Naive thymus-derived CD8-positive, alpha-beta T cell (primary cell): Measurements from ENCODE around the gene FLNC. TPM values are rescaled to one million over a fixed set of nuclear protein-coding genes. Genes with fewer than 3 reads are reported as not detected.

ENCODE experiments used
- ATAC-seq, 2 donors: fragments of 150-1000 bp; cut with Tn5 transposase in 1 of 2; sonication (Bioruptor Pico), chemical (Tn5 transposase) in 1 of 2; 1 replicate in 1 of 2; 2 replicates in 1 of 2; pipeline ENCODE4 v1.10.0; 2021; ENCODE audit warnings: mild to moderate bottlenecking in 2 of 2, moderate library complexity in 2 of 2
- POLR2A ChIA-PET: fragments of 350-600 bp; sonication (Branson Sonifier 250); formaldehyde crosslinking; loops from one replicate; lab custom pipeline; 2021; ENCODE audit warnings: antibody characterized with exemption; lab: Charles Lee
- DNase-seq, 10 donors: peaks; one replicate each; pipeline versions ENCODE4 v3.0.0 to v3.0.0-alpha.2; 2020 to 2022
- H3K27ac Mint-ChIP-seq, 10 donors: one replicate each; pipeline ENCODE4 v1.8.0; 2020 to 2022; ENCODE audit warnings: mild to moderate bottlenecking in 10 of 10, mixed read lengths in 10 of 10, moderate library complexity in 4 of 10, inconsistent platforms in 1 of 10
- H3K27me3 Mint-ChIP-seq, 5 donors: one replicate each; pipeline ENCODE4 v1.8.0; 2021 to 2022; ENCODE audit warnings: mixed read lengths in 5 of 5
- H3K36me3 Mint-ChIP-seq, 3 donors: one replicate each; pipeline ENCODE4 v1.8.0; 2020 to 2022; ENCODE audit warnings: mixed read lengths in 3 of 3, mild to moderate bottlenecking in 2 of 3, inconsistent platforms in 1 of 3
- H3K4me1 Mint-ChIP-seq, 4 donors: one replicate each; pipeline ENCODE4 v1.8.0; 2021 to 2022; ENCODE audit warnings: mixed read lengths in 4 of 4
- H3K4me3 Mint-ChIP-seq, 10 donors: one replicate each; pipeline ENCODE4 v1.8.0; 2020 to 2022; ENCODE audit warnings: mild to moderate bottlenecking in 10 of 10, mixed read lengths in 10 of 10, moderate library complexity in 6 of 10, inconsistent platforms in 1 of 10
- H3K9me3 Mint-ChIP-seq, 9 donors: one replicate each; pipeline ENCODE4 v1.8.0; 2020 to 2022; ENCODE audit warnings: mixed read lengths in 9 of 9, mild to moderate bottlenecking in 3 of 9, inconsistent platforms in 1 of 9, moderate library complexity in 1 of 9
- polyA plus RNA-seq, 3 donors: library from polyadenylated mRNA; unstranded; fragments of 300-500 nt; fragmentation: Illumina TruSeq; gene quantifications; one replicate each; pipeline ENCODE4 v1.2.3, GENCODE V29; 2021
- total RNA-seq, 8 experiments: library from RNA in 2 of 8; stranded (reverse) in 2 of 8; gene quantifications; one replicate each; pipeline ENCODE4 v1.2.3 and lab custom pipeline; 2021 to 2026

The FLNC gene
- total and polyA plus RNA-seq, 5 experiments from 2014 or later = 0.01 TPM; not detected in 4

DNA sequence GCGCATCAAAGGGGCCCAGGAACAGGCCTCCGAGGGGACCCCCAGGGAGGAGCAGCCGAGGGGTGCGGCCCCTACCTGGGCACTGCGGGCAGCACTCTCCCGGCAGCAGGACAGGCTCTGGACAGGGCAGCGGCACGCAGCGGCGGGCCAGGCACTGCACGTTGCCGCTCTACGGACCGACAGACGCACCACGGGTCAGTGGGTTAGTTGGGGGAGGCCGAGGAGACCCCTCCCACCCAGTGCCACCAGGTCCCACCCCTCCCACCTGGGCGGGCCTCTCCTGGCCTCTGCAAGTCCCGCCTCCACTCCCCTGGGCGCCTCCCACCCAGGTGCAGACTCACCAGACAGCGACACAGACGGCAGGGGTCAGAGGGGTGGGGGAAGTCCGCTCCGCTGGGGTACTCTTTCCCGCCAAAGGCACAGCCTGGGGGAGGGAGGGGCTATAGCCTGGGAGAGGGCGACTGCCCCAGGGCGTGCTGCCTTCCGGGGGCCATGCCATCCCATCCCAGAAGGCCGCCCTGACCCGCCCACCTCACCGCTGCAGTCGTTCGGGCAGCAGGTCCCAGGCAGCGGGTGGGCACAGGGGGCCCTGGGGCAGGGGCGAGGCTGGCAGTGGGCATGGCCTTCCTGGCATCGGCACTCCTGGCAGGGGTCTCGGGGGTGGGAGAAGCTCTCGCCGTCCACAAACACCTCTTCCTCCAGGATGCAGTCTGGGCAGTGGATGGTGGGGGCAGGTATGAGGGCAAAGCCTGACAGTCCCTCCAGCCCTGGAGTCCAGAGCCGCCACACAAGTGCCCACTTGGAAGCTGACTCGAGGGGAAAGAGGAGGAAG is 61.1 kb downstream of the FLNC start:
- Mint-ChIP-seq H3K27ac (no peak overlapping the region), H3K4me3 (peak overlapping the region in 5 of 10 donors; percentile 13 to 37 (median 26)), H3K27me3 (peaks cover 0 to 20% (median 6%) of the 10 kb centered on the region in 5 donors), H3K4me1 (peaks cover 0 to 8% (median 2%) of the 10 kb centered on the region in 4 donors), H3K9me3 (peaks cover 0 to 2% (median 0%) of the 10 kb centered on the region in 9 donors), H3K36me3 (no peaks in the 10 kb centered on the region)
- ATAC-seq (peak; percentile 52 to 67), DNase-seq (peak in 1 of 10 donors; percentile 63)
- POLR2A ChIA-PET = no interaction called here

DNA sequence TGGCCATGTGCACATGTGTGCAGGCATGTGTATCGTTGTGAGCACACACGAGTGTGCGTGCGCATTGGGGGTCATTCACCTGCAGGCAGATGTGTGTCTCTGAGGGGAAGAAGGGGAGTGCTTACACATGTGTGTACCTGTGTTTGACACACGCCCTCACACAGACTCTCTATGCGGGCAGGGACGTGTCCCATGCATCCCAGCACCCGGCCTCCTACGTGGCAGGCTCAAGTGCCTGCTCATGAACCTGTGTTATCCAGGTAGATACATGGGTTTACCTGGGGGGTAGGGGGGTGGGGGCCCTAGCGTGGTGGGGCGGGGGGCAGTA is 61.7 kb downstream of the FLNC start:
- Mint-ChIP-seq H3K9me3 (peaks cover 0 to 2% (median 0%) of the 10 kb centered on the region in 9 donors), H3K27ac (no peak overlapping the region), H3K4me3 (peak overlapping the region in 5 of 10 donors; percentile 13 to 37 (median 26)), H3K27me3 (peaks cover 0 to 18% (median 8%) of the 10 kb centered on the region in 5 donors), H3K36me3 (no peaks in the 10 kb centered on the region), H3K4me1 (peaks cover 0 to 8% (median 2%) of the 10 kb centered on the region in 4 donors)
- ATAC-seq (no peak), DNase-seq (peak in 1 of 10 donors; percentile 38)
- POLR2A ChIA-PET = no interaction called here

DNA sequence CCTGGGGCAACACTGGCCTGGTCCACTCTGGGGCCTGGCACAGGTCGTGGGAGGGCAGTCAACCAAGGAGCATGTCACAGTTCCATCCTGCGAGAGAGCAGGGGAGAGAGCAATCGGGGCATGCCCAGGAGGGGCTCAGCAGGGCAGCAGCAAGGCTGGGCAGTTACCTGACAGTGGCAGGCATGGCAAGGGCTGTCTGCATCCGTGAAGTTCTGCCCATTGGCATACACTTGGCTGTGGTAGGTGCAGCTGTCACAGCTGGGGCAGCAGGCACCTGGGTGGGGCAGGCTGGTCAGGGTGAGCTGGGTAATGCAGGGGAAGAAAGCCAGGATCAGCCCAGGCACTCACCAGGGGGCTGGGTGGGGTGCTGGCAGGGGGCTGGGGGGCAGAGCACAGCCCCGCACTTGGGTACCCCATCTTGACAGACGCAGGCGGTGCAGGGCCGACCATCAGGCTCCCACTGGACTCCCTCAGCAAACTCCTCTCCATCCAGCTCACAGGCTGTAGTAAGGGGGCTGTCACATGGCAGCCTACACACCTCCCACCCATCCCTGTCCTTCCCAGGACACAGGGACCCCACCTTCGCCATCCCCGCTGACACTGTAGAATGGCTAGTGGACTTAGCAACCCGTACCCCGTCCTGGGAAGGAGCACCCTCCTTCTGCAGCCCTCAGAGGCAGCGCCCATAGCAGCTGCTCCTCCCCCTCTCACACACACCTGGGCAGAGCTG is 62.5 kb downstream of the FLNC start:
- Mint-ChIP-seq H3K9me3 (peaks cover 0 to 2% (median 0%) of the 10 kb centered on the region in 9 donors), H3K4me3 (no peak overlapping the region), H3K4me1 (peaks cover 0 to 8% (median 2%) of the 10 kb centered on the region in 4 donors), H3K27me3 (peaks cover 0 to 18% (median 9%) of the 10 kb centered on the region in 5 donors), H3K36me3 (no peaks in the 10 kb centered on the region), H3K27ac (no peak overlapping the region)
- DNase-seq (peak in 1 of 10 donors; percentile 59), ATAC-seq (no peak)
- POLR2A ChIA-PET = no interaction called here

DNA sequence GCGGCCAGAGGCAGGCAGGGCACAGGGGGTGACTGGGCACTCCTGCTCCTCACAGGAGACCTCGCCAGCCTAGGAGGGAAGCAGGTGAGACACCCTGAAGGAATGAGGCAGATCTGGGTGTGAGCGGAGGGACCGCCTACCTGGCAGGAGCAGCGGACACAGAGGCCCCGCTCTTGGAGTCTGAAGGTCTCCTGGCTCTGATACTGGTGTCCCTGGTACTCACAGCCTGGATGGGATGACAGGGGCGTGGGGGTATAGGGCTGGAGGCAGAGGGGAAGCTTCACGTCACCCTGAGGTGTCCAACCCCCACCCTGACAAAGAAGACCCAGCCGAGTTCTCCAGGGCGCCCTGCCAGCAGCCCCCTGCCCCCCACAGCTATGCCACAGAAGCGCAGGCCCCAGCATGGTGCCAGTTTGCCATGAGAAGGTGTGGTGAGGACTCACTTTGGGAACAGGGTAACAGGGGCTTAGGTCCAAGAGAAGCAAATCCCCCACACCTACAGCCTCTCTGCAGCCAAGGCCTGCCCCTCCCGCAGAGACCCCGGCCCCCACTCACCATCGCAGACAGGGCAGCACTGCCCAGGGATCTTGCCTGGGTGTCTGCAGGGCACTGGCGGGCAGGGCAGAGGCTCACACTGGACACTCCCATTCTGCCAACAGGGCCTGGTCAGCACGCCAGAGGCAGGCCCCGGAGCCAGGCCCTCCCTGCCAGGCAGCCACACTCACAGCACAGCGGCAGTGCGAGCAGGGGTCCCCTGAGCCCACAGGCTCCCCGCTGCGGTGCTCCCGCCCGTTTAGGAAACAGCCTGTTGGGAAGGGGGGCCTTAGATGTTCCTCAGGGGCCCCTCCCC is 63.3 kb downstream of the FLNC start:
- Mint-ChIP-seq H3K27ac (no peak overlapping the region), H3K36me3 (peaks cover 0 to 2% (median 0%) of the 10 kb centered on the region in 3 donors), H3K4me1 (peaks cover 0 to 8% (median 2%) of the 10 kb centered on the region in 4 donors), H3K27me3 (peaks cover 0 to 18% (median 10%) of the 10 kb centered on the region in 5 donors), H3K9me3 (peaks cover 0 to 3% (median 1%) of the 10 kb centered on the region in 9 donors), H3K4me3 (no peak overlapping the region)
- POLR2A ChIA-PET = no interaction called here
- DNase-seq = peak in 1 of 10 donors; percentile 42
- ATAC-seq = no peak

DNA sequence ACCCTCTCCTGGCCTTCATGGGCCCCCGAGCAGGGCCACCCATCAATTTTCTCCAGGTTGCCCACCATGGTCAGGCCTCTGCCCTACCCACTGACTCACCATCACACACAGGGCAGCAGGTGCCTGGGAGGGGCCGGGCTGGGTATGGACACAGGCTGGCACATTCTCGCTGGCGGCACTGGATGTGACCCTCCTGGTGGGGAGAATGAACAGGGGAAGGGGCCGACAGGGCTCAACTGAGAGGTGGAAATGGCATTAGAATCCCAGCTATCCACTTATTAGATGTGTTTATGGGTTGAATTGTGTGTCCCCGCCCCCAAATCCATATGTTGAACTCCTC is 63.9 kb downstream of the FLNC start:
- peaks cover 0 to 8% (median 2%) of the 10 kb centered on the region in 4 donors for H3K4me1 Mint-ChIP-seq
- peaks cover 0 to 4% (median 0%) of the 10 kb centered on the region in 3 donors for H3K36me3 Mint-ChIP-seq
- peaks cover 0 to 5% (median 2%) of the 10 kb centered on the region in 9 donors for H3K9me3 Mint-ChIP-seq
- H3K4me3 Mint-ChIP-seq = no peak overlapping the region
- ATAC-seq = no peak
- H3K27ac Mint-ChIP-seq = no peak overlapping the region
- peaks cover 0 to 18% (median 11%) of the 10 kb centered on the region in 5 donors for H3K27me3 Mint-ChIP-seq
- POLR2A ChIA-PET = no interaction called here
- DNase-seq = peak in 1 of 10 donors; percentile 19

DNA sequence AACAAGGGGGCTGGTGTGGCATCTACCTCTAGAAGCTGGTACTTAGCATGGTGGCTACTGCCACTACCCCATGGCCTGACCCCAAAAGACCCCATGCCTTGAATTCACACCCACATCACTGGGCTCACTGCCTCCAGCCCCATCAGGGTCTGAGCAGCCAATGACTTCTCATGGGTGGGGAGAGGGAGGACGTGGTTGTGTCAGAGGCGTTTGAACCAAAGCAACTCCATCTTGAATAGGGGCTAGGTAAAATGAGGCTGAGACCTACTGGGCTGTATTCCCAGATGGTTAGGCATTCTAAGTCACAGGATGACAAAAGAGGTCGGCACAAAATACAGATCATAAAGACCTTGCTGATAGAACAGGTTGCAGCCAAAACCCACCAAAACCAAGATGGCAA is 65.1 kb downstream of the FLNC start:
- Mint-ChIP-seq H3K4me1 (peaks cover 0 to 4% (median under 1%) of the 10 kb centered on the region in 4 donors), H3K9me3 (peaks cover 0 to 5% (median 2%) of the 10 kb centered on the region in 9 donors), H3K27ac (peak overlapping the region in 1 of 10 donors; percentile 21), H3K4me3 (no peak overlapping the region), H3K27me3 (peaks cover 0 to 11% (median 3%) of the 10 kb centered on the region in 5 donors), H3K36me3 (peaks cover 0 to 4% (median 0%) of the 10 kb centered on the region in 3 donors)
- ATAC-seq (no peak), DNase-seq (peak in 1 of 10 donors; percentile 13)
- POLR2A ChIA-PET = no interaction called here

DNA sequence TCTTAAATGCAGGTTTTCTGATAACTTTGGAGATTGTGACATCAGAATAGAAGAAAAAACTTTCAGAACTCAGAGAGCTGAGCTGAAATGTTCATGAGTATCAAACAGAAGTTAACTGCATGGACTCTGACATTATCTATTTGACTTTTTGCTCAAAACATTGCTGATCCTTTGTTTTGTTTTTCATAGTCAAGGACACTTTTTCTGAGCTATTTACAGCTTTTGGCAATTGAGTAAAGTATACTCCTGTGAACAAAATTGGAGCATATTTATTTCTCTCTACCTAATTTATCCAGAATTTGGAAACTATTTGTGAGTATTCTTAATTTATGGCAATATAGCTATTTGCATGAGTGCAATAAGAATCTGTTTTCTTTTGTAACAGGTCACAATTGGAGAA is 69.2 kb downstream of the FLNC start:
- Mint-ChIP-seq H3K27ac (no peak overlapping the region), H3K4me3 (no peak overlapping the region), H3K4me1 (peaks cover 0 to 3% (median under 1%) of the 10 kb centered on the region in 4 donors), H3K36me3 (peaks cover 0 to 4% (median 0%) of the 10 kb centered on the region in 3 donors), H3K27me3 (peaks cover 2 to 17% (median 5%) of the 10 kb centered on the region in 5 donors), H3K9me3 (peaks cover 0 to 5% (median 2%) of the 10 kb centered on the region in 9 donors)
- ATAC-seq (no peak), DNase-seq (no peak)
- POLR2A ChIA-PET = no interaction called here

DNA sequence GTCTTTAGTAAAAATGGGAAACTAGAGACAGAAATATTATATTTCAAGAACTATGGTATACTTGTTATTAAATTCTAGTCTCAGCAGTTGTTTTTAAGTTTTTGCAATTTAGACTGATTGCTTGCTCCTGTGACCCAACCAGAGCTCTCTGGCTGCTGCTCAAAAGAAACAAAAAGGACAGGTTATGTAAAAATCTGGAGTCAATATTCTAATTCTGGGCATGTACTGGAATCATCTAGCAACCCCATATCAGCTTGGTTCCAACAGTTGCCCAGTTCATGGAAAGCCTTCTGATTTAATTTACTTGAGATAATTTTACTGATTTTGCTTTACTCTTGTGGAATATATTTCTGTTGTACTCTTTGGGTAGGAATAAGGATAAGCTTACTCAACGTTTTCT is 70.0 kb downstream of the FLNC start:
- peaks cover 0 to 4% (median 0%) of the 10 kb centered on the region in 3 donors for H3K36me3 Mint-ChIP-seq
- no peak overlapping the region for H3K4me3 Mint-ChIP-seq
- ATAC-seq (no peak), DNase-seq (no peak)
- peaks cover 2 to 26% (median 6%) of the 10 kb centered on the region in 5 donors for H3K27me3 Mint-ChIP-seq
- H3K4me1 Mint-ChIP-seq = peaks cover 0 to 8% (median 4%) of the 10 kb centered on the region in 4 donors
- POLR2A ChIA-PET = no interaction called here
- peaks cover 0 to 5% (median 2%) of the 10 kb centered on the region in 9 donors for H3K9me3 Mint-ChIP-seq
- H3K27ac Mint-ChIP-seq = no peak overlapping the region

DNA sequence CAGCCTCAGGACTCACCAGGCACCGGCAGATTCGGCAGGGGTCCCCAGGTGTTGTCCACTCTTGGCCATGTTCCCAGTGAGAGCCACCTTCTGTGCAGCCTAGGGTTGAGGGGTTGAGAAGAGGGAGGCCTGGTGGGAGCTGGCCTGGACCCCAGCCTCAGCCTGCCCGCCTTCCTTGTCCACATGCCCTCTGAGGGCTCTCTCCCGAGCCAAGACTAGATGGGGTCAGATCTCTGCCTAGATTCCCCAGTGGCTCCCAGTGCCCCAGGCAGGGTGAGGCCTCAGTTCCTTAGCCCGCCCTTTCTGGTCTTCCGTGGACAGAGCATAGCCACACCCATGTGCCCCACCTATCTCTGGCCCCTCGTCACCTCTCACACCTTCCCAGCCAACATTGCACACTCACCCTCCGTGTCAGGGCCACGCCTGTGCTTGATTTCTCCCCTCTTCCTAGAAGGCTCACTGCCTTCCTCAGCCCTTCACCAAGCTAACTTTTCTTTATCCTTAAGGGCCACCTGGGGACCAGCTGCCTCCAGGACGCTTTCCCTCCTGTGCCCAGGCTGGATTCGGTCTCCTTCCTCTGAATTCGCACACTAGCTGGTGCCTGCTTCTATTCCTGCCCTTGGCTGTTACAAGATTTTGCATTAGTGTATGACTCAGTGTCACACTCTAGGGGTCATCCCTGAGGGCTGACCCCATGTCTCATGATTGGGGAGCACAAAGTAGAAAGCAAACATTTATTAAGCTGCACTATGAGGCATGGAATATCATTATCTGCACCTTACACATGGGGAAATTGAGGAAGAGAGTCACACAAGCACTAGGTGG is 72.8 kb downstream of the FLNC start:
- Mint-ChIP-seq H3K9me3 (peaks cover 0 to 5% (median 2%) of the 10 kb centered on the region in 9 donors), H3K36me3 (peaks cover 0 to 4% (median 0%) of the 10 kb centered on the region in 3 donors), H3K4me1 (peaks cover 0 to 8% (median 4%) of the 10 kb centered on the region in 4 donors), H3K4me3 (no peak overlapping the region), H3K27ac (peak overlapping the region in 1 of 10 donors; percentile 17), H3K27me3 (peaks cover 2 to 52% (median 23%) of the 10 kb centered on the region in 5 donors)
- POLR2A ChIA-PET = no interaction called here
- ATAC-seq (no peak), DNase-seq (no peak)

DNA sequence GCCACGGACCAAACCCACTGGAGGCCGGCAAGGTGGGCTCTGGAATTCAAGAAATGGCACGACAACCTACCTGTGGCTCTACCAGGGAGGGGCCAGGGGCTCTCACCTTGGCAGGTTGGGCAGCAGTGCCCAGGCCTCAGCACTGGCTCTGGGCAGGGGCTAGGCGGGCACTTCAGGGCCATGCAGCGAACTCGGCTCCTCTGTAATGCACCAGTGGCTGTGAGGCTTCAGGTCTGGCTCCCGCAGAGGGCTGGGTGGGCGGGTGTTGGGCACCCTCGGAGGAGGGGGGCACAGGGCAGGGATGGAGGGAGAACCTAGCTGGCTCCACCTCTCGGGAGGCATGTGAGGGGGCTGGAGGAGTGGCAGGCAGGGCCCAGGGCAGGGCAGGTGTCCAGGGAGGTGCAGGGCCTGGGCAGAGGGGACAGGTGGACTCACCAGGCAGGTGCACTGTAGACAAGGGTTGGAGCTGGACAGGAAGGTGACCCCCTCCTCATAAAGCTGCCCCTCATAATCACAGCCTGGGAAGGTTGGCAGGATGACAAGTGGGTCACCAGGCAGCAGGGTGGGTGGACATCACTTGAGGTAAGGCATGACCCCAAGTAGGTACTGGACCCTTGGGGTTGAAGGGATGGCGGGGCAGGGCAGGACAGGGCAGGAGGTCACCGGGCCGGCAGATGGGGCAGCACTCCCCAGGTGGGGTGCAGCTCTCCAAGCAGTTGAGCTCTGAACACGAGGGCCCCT is 73.6 kb downstream of the FLNC start:
- peaks cover 0 to 8% (median 4%) of the 10 kb centered on the region in 4 donors for H3K4me1 Mint-ChIP-seq

More for the DNA sequence above, 73.6 kb downstream of the FLNC start:
- H3K9me3 Mint-ChIP-seq = peaks cover 0 to 2% (median 0%) of the 10 kb centered on the region in 9 donors
- H3K27me3 Mint-ChIP-seq = peaks cover 2 to 60% (median 27%) of the 10 kb centered on the region in 5 donors
- POLR2A ChIA-PET = no interaction called here
- H3K27ac Mint-ChIP-seq = no peak overlapping the region
- DNase-seq = no peak
- no peak for ATAC-seq
- H3K36me3 Mint-ChIP-seq = no peaks in the 10 kb centered on the region
- H3K4me3 Mint-ChIP-seq = no peak overlapping the region
